ENCODE measurements around the gene KMT2A. TPM values are rescaled to one million over a fixed set of nuclear protein-coding genes. Genes with fewer than 3 reads are reported as not detected.

Gene KMT2A
- total and polyA plus RNA-seq, 8 donors: 45.8 to 61.7 (median 54.3) TPM

DNA sequence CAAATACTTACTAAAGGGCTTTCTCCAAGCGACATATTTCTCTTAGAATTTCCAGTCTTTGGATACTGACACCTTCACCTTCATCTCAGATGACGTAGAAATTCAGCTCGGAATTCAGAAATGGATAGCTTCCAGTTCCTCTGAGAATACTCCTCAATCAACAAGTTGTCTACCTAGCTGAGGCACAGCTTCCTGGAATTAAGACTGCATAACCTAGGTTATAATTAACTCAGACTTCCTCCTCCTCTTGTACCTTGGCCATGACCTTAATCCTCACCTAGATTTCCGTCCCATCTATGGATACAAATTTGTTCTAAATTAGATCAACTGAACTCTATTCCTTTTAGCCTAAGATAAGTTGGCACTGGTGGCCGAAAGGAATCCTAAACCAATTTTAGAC is 17.5 kb upstream of the KMT2A start:
- Histone ChIP-seq H3K27ac (no peak overlapping the region), H3K4me3 (no peak overlapping the region), H3K9me3 (no peaks in the 10 kb centered on the region), H3K27me3 (no peaks in the 10 kb centered on the region), H3K36me3 (no peaks in the 10 kb centered on the region), H3K4me1 (peaks cover 3 to 11% of the 10 kb centered on the region in 2 donors)
- TF ChIP-seq, protein P1, sequence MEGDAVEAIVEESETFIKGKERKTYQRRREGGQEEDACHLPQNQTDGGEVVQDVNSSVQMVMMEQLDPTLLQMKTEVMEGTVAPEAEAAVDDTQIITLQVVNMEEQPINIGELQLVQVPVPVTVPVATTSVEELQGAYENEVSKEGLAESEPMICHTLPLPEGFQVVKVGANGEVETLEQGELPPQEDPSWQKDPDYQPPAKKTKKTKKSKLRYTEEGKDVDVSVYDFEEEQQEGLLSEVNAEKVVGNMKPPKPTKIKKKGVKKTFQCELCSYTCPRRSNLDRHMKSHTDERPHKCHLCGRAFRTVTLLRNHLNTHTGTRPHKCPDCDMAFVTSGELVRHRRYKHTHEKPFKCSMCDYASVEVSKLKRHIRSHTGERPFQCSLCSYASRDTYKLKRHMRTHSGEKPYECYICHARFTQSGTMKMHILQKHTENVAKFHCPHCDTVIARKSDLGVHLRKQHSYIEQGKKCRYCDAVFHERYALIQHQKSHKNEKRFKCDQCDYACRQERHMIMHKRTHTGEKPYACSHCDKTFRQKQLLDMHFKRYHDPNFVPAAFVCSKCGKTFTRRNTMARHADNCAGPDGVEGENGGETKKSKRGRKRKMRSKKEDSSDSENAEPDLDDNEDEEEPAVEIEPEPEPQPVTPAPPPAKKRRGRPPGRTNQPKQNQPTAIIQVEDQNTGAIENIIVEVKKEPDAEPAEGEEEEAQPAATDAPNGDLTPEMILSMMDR (IDR thresholded peaks at IDR 0.05): no peak
- DNase-seq: no peak
- ATAC-seq: no peak
- intact Hi-C loops (cut with DNase I): no loop called here

DNA sequence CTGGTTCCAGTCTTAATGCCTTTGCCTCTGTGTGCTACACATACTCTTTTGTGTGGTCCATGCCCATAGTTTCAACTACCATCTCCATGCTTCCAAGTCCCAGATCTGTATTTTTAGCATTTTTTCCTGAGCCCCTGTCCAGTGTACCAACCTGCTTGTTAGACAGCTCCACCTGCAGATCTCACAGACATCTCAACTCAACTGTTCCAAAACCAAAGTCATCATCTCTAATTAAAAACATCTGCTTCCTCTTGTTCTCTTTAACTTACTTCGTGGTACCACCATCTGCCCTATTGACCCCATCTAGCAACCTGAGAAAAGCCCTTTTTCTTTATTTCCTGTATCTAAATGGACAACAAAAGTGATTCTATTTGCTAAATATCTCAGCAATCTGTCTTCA is 8.6 kb upstream of the KMT2A start:
- TF ChIP-seq, protein P1 (IDR thresholded peaks at IDR 0.05): no peak

DNA sequence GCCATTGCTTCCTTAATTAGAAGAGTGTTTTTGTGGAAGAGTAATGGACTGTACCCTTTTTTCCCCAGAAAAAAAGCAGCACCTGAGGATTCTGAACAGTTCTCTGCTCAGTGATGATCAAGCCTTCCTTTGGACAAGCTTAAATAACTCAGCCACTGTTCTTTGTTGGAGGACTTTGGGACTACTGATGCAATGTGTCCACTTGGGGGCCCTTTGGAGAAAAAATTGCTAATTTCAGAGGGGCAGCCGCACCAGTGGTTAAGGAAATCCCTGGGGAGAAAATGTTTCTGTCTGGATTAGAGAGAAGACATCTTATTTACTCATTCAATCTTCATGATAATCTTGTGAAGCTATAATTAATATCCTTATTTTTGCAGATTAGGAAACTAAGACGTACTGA is 5.3 kb upstream of the KMT2A start:
- DNase-seq (no peak), ATAC-seq (no peak)
- no peak overlapping the region for H3K27ac ChIP-seq
- peaks cover 8% of the 10 kb centered on the region in 2 donors for H3K4me1 ChIP-seq
- H3K27me3 ChIP-seq: no peaks in the 10 kb centered on the region
- no peak overlapping the region for H3K4me3 ChIP-seq
- TF ChIP-seq, protein P1 (IDR thresholded peaks at IDR 0.05): no peak
- intact Hi-C loops (cut with DNase I): no loop called here
- no peaks in the 10 kb centered on the region for H3K9me3 ChIP-seq
- H3K36me3 ChIP-seq: no peaks in the 10 kb centered on the region

More for the DNA sequence above, 8.6 kb upstream of the KMT2A start:
- no peaks in the 10 kb centered on the region for H3K4me1 ChIP-seq
- no peak overlapping the region for H3K4me3 ChIP-seq
- no peaks in the 10 kb centered on the region for H3K36me3 ChIP-seq
- H3K27me3 ChIP-seq: no peaks in the 10 kb centered on the region
- ATAC-seq (no peak), DNase-seq (no peak)
- no peaks in the 10 kb centered on the region for H3K9me3 ChIP-seq
- intact Hi-C loops (cut with DNase I): no loop called here
- no peak overlapping the region for H3K27ac ChIP-seq

DNA sequence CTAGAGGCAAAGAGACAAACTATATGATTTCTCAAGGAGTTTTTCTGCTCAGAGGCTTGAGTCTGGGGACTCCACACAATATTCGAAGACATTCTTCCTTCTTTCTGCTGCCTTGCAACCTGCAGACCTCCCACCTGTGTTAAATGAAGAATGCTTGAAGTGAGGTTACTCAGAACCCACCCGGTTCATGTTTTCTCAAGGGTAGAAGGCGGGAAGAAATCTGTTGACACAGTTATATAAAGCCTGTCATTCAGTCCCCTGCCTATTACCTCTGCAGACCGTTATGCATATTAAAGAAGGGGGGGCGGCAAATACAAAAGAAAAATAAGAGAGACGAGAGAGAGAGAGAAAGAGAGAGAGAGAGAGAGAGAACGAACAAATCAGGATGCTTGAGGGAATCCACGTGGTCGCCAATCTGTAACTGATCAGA is 2.2 kb upstream of the KMT2A start:
- TF ChIP-seq, protein P1 (IDR thresholded peaks at IDR 0.05): no peak
- peak overlapping the region; percentile 56 to 99 for H3K4me3 ChIP-seq
- no peak overlapping the region for H3K27ac ChIP-seq
- no peaks in the 10 kb centered on the region for H3K27me3 ChIP-seq
- intact Hi-C loops (cut with DNase I): no loop called here
- ATAC-seq (no peak), DNase-seq (no peak)
- H3K9me3 ChIP-seq: no peaks in the 10 kb centered on the region
- H3K36me3 ChIP-seq: no peaks in the 10 kb centered on the region
- H3K4me1 ChIP-seq: peaks cover 12 to 25% of the 10 kb centered on the region in 2 donors

DNA sequence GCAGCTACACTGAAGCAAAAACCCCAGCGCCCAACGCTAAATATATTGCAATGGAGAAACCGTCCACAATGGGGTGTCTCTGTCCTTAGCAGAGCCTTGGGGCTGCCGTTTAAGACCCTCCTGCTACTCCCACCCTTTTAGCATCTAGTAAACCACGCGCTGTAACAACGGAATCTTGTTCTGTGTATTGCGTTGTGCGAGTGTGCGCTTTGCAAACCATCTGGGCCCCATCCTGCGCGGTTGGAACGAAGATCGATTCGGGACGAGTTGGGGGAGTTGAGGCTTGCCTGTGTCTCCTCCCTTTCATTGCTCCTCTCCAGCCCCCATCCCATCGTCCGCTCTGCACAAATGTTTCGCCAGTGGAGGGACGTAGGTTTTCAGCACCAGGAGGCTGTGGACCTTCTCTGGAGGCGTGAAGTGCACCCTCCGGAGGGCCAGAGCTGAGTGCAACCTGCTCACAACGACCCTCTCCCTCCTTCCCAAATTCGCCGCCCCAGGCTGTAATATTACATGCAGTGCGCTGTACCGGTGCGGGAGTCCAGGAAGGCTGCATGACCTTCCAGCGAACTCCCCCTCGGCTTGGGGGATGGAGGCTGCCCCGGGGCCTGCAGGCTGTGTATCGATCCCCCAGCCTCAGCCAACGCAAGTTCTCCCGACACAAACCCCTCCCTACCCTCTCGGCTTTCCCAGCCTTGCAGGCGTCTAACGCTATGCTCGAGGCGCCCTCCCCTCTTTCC is 1.6 kb upstream of the KMT2A start:
- Histone ChIP-seq H3K4me3 (peak overlapping the region; percentile 56 to 99), H3K36me3 (no peaks in the 10 kb centered on the region), H3K27ac (peak overlapping the region in 1 of 2 donors; percentile 83), H3K27me3 (no peaks in the 10 kb centered on the region), H3K9me3 (no peaks in the 10 kb centered on the region), H3K4me1 (peaks cover 18 to 30% of the 10 kb centered on the region in 2 donors)
- intact Hi-C loops (cut with DNase I): no loop called here
- peak in 3 of 4 donors; percentile 35 to 42 (median 37) for DNase-seq
- ATAC-seq: peak; percentile 6
- TF ChIP-seq, protein P1 (IDR thresholded peaks at IDR 0.05): no peak

Data from left lung (tissue), 10 donors.